Dermis microvascular lymphatic vessel endothelial cell (primary cell): ENCODE results near the gene CCDC57. TPM values are rescaled to one million over a fixed set of nuclear protein-coding genes. Genes with fewer than 3 reads are reported as not detected.
A peak's percentile ranks its signal among the peaks of the same experiment; 100 is the strongest.
"Not testable (repeated sequence)": the region's sequence is repeated elsewhere in the genome, so short reads cannot be mapped to it uniquely, and the experiment has no call there.

Source experiments
- DNase-seq, 2 donors: peaks; one replicate each; pipeline versions ENCODE4 v3.0.0 to v3.0.0-alpha.2; 2010; ENCODE audit warnings: low read depth in 2 of 2
- total RNA-seq: library from RNA; depleted of rRNA; stranded (reverse); fragments of >200 nt; gene quantifications from 2 replicates; pipeline ENCODE4 v1.2.1, GENCODE V29; 2014

CCDC57 gene
- total RNA-seq, 1 donor from 2014 or later: 2.8 TPM

GRCh38 chr17:82179412-82179811, 33.2 kb downstream of the CCDC57 start:
- no peak for DNase-seq

- no peak for DNase-seq
These were observed 34.0 kb downstream of the CCDC57 start for GRCh38 chr17:82178499-82179261.

- no peak for DNase-seq
These were observed 34.7 kb downstream of the CCDC57 start for GRCh38 chr17:82177761-82178498.

- no peak for DNase-seq
These were observed 35.4 kb downstream of the CCDC57 start for GRCh38 chr17:82177276-82177675.

GRCh38 chr17:82175951-82176350, 36.7 kb downstream of the CCDC57 start:
- no peak for DNase-seq

GRCh38 chr17:82175201-82175600, 37.4 kb downstream of the CCDC57 start:
- DNase-seq: no peak

GRCh38 chr17:82174042-82174857, 38.4 kb downstream of the CCDC57 start:
- DNase-seq: not testable (repeated sequence)

- DNase-seq: no peak
These were observed 39.1 kb downstream of the CCDC57 start for GRCh38 chr17:82173351-82174041.

- DNase-seq: no peak
These were observed 40.0 kb downstream of the CCDC57 start for GRCh38 chr17:82172486-82173160.

- DNase-seq: no peak
These were observed 40.8 kb downstream of the CCDC57 start for GRCh38 chr17:82171750-82172375.

GRCh38 chr17:82170412-82170961, 42.2 kb downstream of the CCDC57 start:
- no peak for DNase-seq

GRCh38 chr17:82168568-82168967, 44.1 kb downstream of the CCDC57 start:
- DNase-seq: no peak

GRCh38 chr17:82167028-82167427, 45.6 kb downstream of the CCDC57 start:
- DNase-seq: no peak

- no peak for DNase-seq
These were observed 47.8 kb downstream of the CCDC57 start for GRCh38 chr17:82164853-82165252.

GRCh38 chr17:82161216-82161615, 51.4 kb downstream of the CCDC57 start:
- no peak for DNase-seq

GRCh38 chr17:82160075-82160474, 52.6 kb downstream of the CCDC57 start:
- peak in 1 of 2 donors; percentile 75 for DNase-seq

GRCh38 chr17:82158825-82159224, 53.8 kb downstream of the CCDC57 start:
- DNase-seq: no peak

GRCh38 chr17:82157046-82158035, 55.3 kb downstream of the CCDC57 start:
- no peak for DNase-seq
